Sigmoid colon (tissue), 4 donors: ENCODE data around the gene MYO9A.

ENCODE experiments used
- EP300 ChIP-seq, 4 donors: sonication (generic); formaldehyde crosslinking; IDR thresholded peaks; one replicate each; pipeline ENCODE4 v1.6.1; 2017; ENCODE audit warnings: antibody characterized with exemption in 4 of 4
- POLR2A ChIP-seq, 2 donors: fragments of 450-650 bp; IDR thresholded peaks; one replicate each; pipeline ENCODE4 v1.6.1; 2016; ENCODE audit warnings: antibody characterized with exemption in 2 of 2, mild to moderate bottlenecking in 2 of 2, moderate library complexity in 2 of 2
- POLR2AphosphoS5 ChIP-seq, 4 donors: sonication (generic); formaldehyde crosslinking; IDR thresholded peaks; one replicate each; pipeline ENCODE4 v1.6.1; 2017; ENCODE audit warnings: antibody characterized with exemption in 4 of 4
- TF ChIP-seq, protein P1 (sequence below), 4 experiments: fragments of 450-650 bp in 3 of 4; fragments of 200-600 bp in 1 of 4; IDR thresholded peaks; one replicate each; pipeline ENCODE4 v1.5.1; 2016 to 2019; ENCODE audit warnings: antibody characterized with exemption in 4 of 4, mild to moderate bottlenecking in 3 of 4, moderate library complexity in 2 of 4

DNA sequence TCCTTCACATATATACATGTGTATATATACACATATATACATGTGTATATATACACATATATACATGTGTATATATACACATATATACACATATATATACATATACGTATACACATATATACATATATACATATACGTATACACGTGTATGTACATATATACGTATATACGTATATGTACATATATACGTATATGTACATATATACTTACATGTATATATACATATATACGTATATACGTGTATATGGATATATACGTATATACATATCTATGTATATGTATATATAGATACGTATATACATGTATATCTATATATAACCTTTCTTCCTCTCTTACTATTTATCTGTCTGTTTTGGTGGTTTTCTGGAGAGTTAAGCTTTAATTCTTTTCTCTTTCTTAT lies 192.8 kb downstream of the MYO9A start:
- TF ChIP-seq POLR2A (IDR thresholded peaks at IDR 0.05) (no peak), EP300 (IDR thresholded peaks at IDR 0.05) (no peak), POLR2AphosphoS5 (IDR thresholded peaks at IDR 0.05) (no peak)
- TF ChIP-seq, protein P1, sequence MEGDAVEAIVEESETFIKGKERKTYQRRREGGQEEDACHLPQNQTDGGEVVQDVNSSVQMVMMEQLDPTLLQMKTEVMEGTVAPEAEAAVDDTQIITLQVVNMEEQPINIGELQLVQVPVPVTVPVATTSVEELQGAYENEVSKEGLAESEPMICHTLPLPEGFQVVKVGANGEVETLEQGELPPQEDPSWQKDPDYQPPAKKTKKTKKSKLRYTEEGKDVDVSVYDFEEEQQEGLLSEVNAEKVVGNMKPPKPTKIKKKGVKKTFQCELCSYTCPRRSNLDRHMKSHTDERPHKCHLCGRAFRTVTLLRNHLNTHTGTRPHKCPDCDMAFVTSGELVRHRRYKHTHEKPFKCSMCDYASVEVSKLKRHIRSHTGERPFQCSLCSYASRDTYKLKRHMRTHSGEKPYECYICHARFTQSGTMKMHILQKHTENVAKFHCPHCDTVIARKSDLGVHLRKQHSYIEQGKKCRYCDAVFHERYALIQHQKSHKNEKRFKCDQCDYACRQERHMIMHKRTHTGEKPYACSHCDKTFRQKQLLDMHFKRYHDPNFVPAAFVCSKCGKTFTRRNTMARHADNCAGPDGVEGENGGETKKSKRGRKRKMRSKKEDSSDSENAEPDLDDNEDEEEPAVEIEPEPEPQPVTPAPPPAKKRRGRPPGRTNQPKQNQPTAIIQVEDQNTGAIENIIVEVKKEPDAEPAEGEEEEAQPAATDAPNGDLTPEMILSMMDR (IDR thresholded peaks at IDR 0.05), result no peak
